Stimulated activated CD4-positive, alpha-beta T cell treated with anti-CD3 and anti-CD28 coated beads, Interleukin-1b, Interleukin-23, amount 100 ng/mL, for 4 hours (primary cell): ENCODE data around the gene ANKLE1.
A peak's percentile ranks its signal among the peaks of the same experiment; 100 is the strongest.
"Not testable (repeated sequence)": the region's sequence is repeated elsewhere in the genome, so short reads cannot be mapped to it uniquely, and the experiment has no call there.

Source experiments
- DNase-seq, 2 donors: peaks; one replicate each; pipeline ENCODE4 v3.0.0-alpha.2; 2020; ENCODE audit warnings: low read depth in 2 of 2

ANKLE1 gene

DNA sequence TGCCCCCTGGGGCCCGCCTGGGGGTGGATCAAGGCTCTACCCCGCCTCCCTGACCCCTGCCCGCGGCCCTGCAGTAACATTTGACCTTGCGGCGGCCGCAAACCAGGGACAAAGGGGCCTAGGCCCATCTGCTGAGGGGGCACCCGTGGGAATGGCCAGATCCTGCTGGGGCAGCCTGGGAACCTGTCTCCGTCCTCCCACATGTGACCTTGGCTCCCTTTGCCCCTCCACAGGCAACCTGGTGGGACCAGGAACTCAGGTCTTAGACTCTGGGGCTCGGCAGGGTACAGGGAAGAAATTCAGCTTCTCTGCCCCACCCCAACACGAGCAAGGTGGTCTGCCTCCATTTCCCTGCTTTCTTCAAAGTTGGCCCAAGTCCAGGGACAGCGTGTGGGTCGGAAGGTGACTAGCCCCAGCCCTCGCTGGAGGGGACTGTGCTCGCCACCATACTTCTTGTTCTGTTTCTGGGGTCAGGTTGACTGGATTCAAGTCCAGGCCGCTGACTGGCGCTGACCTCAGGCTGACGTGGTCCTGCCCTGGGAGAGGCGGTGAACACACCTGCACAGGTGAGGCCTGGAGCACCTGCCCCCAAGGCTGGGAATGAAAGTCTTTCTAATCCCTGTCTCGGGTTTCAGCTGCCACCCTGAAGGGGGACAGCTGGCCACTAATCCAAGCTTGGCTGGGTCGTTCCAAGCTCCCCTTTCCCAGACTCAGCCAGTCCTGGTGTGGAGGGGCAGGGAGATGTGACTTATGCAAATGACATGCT is 33.5 kb upstream of the ANKLE1 start:
- no peak for DNase-seq

DNA sequence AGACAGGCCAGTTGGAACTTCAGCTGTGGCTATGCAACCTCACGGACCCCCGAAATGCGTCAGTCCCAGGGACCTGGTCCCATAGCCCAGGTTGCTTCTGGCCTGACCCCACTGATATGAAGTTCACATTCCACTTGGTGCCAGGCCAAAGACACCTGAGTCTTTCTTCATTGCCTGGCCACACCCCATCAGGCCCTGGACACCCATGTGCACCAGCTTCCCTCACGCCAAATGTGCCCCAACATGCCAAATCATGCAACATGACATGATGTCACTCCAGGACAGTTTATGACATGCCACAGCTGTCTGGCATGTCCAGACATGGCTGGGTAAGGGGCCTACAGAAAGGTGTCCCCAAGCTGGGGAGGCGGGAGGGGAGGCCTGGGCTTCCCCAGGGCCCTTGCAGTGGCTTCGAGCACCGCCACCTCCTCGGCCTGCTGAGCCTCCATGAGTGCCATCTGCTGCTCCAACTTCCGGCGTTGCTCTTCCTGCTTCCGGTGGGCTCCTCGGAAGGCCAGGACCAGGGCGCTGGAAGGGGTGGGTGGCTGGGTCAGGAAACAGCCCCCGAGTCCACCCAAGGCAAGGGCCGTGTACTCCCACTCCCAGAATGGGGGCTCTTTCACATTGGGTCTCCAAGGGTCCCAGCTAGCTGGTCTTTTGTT is 31.7 kb upstream of the ANKLE1 start:
- DNase-seq = no peak

DNA sequence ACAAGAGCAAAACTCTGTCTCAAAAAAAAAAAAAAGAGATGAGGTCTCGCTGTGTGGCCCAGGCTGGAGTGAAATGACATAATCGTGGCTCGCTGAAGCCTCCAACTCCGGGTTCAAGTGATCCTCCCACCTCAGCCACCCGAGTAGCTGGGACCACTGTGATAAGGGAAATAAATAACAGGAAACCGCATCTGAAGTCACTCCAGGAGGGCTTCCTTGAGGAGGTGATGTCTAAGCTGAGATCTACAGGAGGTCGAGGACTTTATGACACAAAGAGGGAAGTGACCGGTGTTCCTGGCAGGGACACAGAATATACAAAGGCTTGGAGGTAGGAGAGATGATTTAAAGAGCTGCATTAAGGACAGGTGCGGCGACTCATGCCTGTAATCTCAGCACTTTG is 27.1 kb upstream of the ANKLE1 start:
- DNase-seq = no peak

DNA sequence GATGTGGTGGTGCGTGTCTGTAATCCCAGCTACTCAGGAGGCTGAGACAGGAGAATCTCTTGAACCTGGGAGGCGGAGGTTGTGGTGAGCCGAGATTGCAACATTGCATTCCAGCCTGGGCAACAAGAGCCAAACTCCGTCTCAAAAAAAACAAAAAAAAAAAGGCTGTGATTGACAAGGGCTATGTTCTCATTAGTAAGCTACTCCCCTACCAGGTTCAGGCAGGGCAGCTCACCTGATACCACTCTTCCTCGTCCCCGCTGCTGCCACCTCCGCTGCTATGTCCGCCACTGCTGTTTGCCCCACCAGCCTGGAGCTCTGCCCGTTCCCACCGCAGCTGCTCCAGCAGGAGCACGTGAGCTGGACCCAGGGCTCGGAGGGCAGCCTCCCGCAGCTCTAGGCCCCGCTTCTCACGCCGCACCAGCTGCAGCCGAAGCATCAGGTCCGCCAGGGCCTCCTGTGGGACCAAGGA is 26.5 kb upstream of the ANKLE1 start:
- no peak for DNase-seq

DNA sequence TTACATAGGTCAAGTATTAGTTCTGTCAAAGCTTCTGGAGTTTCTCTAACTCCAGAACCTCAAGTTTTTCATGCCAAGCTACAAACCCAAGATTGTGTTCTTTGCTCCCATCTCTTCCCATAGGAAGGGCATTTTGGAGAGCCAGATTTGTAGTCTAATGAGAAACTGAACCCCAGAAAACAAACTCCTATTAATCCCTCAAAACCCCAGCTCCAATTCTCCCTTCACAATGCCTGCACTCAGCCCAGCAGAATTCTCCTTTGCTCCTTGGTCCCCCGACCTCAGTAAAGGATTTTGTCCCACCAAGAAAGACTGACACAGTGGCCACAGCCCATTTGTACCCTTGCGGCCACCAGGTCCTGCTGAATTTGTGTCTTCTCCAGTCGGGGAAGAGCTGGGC is 25.6 kb upstream of the ANKLE1 start:
- no peak for DNase-seq

DNA sequence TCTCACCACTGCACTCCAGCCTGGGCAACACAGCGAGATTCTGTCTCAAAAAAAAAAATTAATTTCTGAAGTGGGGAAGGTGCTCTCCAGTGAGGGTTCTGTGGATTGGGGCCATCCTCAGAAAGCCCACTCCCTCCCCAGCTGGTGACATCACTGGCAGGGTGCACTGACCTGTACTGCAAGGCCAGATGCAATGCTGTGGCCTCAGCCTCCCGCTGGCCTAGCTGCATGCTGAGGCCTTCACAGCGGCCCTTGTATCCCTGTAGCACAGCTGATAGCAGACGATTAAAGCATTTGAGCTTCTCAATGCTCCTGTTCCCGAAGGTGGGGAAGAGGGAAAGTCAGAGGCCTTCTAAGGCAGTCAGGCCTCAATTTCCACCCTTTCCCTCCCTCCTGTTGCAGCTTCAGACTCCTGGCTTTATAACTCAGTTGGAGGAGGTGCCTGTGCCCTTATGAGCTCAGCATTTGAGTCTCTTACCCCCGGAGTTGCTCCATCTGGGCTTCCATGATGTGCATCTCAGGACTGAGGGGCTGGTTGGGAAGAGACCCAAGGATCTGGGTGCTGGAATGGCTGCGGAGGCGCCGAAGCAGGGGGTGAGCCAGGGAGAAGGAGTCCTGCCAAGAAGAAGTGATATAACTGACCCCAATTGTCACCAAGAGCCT is 22.5 kb upstream of the ANKLE1 start:
- no peak for DNase-seq

DNA sequence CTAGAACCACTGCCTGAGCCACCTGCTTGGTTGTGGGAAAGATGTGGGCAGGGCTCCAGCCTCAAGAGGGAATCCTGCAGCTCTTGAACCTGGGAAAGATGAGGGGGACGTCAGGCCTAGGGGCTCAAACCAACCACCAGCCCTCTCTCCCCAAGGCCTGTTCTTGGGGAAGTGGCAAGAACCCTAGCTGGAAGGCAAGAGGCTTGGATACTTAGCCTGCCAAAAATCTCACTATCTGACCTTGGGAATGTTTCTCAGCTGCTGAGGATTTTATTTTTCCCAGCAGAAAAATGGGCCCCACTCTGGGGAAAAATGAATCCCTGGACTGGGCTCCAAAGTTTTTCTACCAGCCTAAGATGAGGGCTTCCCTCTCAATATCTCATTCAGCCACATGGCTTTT is 21.8 kb upstream of the ANKLE1 start:
- no peak for DNase-seq

DNA sequence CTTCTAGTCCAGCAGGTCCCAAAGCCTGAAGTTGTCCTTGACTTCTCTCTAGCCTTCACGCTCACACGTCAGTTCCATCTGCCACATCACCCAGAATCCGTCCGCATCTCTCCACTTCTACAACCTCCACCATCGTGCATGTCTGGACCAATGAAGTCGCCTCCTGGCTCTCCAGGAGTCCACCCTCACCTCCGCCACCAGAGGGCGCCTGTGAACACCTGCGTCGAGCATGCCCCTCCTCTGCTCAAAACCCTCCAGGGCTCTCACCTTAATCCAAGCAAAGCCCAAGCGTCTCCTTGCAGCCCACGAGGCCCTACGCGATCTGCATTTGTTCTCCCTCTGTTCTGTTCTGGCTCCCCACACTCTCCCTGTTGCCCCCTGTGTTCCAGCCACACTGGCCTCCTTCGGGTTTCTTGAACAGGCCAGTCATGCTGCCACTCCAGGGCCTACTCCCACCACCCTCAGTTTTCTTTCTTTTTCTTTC is 20.8 kb upstream of the ANKLE1 start:
- DNase-seq = peak; percentile 88 to 89

DNA sequence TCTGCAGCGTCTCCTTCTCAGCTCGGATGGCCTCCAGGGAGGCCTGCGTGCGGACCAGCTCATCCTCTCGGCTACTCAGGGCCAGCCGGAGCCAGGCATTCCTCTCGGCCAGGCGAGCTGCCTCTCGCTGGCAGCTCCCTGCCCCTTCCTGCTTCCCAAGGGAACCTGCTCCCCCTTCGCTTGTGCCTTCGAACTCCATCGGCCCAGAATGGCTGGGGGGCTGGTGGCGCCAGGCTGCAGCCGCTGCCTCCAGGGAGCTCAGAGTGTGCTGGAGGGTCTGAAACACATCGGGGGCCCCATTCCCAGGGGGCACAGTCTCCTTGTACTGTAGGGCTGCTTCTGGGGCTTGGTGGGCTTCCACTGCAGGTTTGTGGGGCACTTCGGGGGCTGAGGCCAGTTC is 19.1 kb upstream of the ANKLE1 start:
- DNase-seq = no peak

DNA sequence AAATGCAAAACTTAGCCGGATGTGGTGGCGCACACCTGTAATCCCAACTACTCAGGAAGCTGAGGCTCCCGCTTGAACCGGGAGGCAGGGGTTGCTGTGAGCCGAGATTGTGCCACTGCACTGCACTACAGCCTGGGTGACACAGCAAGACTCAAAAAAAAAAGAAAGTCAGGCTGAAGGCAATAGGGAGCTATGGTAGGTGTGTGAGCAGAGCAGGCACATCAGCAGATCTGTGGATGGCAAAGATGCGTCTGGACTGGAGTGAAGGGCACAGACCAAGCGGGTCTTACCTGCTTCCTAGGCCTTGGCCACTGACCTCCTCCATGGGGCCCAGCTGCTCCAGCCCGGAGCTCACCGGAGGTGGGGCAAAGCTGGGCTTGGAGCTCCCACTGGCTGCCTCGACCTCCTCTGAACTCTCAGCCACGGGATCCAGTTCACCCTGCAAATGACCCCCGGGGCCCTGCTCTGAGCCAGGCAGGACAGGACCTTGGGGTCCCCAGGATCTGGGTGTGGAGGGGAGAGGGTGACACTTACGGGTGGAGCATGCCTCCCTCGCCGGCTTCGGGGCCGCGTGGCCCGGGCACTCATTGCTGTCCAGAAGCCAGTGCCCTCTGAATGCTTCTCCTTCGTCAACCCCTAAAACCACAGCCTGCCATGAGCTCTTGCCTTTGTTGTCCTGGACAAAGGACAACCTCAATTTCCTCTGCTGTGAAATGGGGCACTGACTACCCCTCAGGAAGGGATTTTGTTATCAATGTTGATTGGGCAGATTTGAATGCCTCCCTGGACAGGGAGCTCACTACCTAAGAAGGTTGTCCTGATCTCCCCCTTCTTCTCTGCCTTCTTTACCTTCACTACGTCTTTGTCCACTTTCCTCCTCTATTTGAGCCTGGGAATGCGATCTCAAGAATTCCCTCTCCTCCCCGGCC is 17.7 kb upstream of the ANKLE1 start:
- DNase-seq = no peak

DNA sequence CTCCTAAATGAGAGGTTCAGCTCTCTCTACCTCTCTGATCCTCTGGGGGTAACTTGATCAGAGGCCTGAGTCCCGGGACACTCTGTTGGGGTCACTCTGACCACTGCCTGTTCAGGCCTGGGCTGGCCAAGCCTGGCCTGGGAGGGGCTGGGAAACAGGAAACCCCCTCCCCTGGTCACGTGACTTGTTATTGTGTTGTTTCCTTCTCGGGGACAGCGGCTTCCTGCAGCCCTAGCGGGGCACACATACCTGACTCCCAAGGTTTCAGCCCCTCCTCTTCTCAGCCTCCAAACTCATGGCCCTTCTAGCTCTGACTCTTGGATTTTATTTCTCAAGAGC is 17.1 kb upstream of the ANKLE1 start, which contains the start of gene USHBP1:
Gene USHBP1 (minus strand): TSS at position 105 of the 339 bp plus-strand sequence. CDS start 446 bp downstream, outside the sequence.
- no peak for DNase-seq

DNA sequence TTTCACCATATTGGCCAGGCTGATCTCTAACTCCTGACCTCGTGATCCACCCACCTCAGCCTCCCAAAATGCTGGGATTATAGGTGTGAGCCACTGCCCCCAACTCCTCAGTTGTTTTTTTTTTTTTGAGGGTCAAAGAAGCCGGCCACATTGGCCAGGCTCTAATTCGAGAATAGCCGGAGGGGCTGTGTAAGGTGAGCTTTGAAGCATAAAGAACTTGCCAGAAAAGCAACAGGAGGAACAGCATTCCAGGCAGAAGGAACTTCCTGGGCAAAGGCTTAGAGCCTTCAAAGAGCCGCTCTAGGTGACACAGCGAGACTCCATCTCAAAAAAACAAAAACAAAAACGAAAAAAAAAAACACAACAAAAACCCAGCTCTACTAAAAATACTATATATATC is 15.7 kb upstream of the ANKLE1 start:
- no peak for DNase-seq

DNA sequence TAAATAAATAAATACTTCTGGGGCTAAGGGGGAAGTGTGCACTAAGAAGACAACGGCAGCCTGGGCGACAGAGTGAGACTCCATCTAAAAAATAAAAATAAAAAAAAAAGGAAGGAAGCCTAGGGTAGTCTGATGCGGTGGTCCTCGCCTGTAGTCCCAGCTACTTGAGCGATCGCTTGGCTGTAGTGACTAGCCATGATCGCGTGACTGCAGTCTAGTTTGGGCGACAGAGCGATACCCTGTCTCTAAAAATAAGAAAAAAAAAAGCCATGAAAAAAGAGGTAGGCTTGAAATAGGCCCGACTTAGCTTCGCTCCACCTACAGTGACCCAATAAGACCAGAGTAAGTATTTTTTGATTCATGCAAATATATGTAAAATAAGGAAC is 15.1 kb upstream of the ANKLE1 start:
- DNase-seq = no peak

DNA sequence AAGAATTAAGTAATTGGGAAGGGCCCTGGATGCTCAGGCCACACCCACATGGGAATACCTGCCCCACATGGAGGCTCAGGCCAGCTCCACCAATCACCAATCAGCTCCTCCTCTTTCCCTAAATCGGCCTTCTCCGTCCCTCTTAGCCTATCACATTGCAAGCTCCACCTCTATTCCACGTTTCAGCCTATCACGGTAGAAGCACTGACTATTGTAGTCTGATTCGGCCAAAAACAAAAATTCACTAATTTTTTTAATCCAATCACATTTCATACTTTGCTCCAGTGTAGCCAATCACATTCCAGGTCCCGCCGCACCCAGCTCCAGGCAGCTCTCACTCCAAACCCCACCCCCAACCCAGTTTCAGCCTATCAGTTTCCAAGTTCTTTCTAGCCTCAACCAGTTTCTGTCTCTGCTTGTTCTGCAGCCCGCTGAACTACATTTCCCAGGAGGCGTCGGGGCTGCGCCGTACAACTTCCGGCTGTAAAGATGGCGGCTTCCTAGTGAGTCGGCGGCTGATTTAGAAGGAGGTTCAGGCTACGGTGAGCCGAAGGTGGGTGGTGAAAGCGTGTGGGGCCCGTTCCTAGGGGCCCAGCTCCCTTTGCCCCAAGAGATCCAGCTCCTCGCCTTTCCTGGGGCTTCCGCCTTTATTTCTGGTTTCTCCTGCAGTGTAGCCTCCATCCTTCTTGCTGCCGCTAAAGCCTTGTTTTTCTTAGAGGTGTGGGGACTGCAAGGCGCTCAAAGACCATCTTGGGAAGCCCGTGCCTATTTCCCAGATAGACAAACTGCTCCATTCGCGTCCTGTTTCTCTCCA is 14.5 kb upstream of the ANKLE1 start, which contains the start of gene BABAM1:
Gene BABAM1 (plus strand): TSS at position 469 of the 814 bp plus-strand sequence. CDS start 1,364 bp downstream, outside the sequence.
- peak; percentile 78 to 90 for DNase-seq

DNA sequence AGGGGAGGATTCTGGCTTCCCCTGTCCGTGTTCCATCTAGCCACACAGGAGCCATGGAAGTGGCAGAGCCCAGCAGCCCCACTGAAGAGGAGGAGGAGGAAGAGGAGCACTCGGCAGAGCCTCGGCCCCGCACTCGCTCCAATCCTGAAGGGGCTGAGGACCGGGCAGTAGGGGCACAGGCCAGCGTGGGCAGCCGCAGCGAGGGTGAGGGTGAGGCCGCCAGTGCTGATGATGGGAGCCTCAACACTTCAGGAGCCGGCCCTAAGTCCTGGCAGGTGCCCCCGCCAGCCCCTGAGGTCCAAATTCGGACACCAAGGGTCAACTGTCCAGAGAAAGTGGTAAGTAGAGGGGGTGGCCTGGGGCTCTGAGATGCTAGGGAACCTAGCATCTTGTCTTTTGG is 12.9 kb upstream of the ANKLE1 start:
- DNase-seq = no peak

DNA sequence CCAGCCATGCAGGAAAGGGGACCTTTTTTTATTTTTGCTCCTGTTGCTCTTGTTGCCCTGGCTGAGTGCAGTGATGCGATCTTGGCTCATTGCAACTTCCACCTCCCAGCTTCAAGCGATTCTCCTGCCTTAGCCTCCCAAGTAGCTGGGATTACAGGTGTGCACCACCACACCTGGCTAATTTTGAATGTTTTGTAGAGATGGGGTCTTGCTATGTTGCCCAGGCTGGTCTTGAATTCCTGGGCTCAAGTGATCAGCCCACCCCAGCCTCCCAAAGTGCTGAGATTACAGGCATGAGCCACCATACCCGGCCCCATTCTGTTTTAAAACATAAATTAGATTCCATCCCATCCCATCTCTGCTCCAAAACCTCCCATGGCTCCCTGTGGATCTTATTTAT is 6.8 kb upstream of the ANKLE1 start:
- not testable (repeated sequence) for DNase-seq

DNA sequence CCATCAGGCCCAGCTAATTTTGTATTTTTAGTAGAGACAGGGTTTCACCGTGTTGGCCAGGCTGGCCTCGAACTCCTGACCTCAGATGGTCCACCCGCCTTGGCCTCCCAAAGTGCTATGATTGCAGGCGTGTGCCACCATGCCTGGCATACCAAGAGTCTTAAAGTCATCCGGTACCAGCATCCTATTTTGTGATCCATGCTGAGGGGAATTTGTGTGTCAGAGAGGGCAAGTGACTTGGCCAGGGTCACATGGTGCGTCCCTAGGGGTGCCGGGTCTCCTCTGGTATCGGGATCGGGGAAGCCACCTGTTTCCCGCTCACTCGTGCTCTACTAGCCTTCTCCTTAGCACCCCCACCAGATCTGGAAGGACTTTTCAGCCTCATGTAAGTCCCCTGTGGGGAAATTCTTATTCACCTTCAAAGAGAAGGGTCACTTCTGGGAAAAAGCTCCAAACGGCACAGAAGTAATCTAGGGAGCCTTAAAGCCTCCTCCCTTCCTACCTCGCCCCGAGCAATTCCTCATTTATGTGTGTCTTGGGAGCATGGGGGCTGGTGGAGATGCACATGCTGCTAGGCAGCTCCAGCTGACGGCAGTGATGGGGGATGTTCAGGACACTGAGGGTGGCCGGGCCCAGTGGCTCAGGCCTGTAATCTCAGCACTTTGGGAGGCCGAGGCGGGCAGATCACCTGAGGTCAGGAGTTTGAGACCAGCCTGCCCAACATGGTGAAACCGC is 6.1 kb upstream of the ANKLE1 start:
- DNase-seq = no peak

DNA sequence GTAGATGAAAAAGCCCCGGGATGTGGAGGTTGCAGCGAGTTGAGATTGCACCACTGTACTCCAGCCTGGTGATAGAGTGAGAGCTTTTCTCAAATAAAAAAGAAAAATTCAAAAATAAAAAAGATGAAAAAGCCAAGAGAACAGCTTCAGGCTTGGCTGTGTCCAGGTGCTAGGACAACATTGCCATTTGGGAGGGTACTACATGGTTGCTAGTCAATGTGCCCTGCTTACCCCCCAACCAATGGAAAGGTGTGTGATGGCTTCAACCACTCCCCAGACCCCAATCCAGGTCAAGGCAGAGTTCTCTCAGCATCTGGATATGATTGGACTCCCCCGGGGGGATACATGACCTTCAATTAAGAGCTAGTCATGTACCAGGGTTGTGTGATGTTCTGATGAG is 2.3 kb upstream of the ANKLE1 start:
- no peak for DNase-seq

DNA sequence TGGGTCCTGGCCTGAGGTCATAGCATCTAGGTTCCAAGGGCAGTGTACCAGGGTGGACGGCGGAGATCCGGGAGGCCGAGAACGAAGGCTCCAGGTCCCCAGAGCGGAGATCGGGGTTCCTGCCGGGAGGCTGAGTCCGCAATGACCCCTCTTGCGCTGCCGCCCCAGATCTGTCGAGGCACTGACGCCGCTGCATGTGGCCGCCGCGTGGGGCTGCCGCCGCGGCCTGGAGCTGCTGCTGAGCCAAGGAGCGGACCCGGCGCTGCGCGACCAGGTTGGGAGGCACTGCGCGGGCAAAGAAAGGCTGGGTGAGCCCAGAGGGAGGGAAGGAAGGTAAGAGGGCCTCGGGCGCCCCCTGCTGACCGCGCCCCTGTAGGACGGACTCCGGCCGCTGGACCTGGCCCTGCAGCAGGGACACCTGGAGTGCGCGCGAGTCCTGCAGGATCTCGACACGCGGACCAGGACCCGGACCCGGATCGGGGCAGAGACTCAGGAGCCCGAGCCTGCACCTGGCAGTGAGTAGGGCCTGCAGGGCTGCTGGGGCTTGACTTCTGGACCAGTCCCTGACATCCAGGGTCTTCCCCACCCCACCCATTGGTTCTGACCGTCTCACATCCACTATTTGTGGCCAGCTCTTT is 906 bp downstream of the ANKLE1 start:
- peak; percentile 71 to 76 for DNase-seq
